ENCODE results near the gene TBC1D3B.
"Not testable (repeated sequence)": the region's sequence is repeated elsewhere in the genome, so short reads cannot be mapped to it uniquely, and the experiment has no call there.

The TBC1D3B gene

GRCh38 chr17:36176536-36176935, at the start of gene TBC1D3B:
TSS of gene TBC1D3B (minus strand) at chr17:36176636. CDS start at chr17:36175050, 1,586 bp downstream.
- H3K27me3 ChIP-seq (ENCODE audit: low read length); H3K9me3 ChIP-seq (ENCODE audit: insufficient read depth, low read length); H3K9ac ChIP-seq (ENCODE audit: low read length); H3F3A ChIP-seq (ENCODE audit: insufficient read depth); H3K36me3 ChIP-seq (ENCODE audit: low read length); H3K4me3 ChIP-seq (ENCODE audit: insufficient read depth, low read length, poor library complexity, severe bottlenecking); H3K9me2 ChIP-seq (replicated peaks; ENCODE audit: insufficient read depth, low read length); H3K27ac ChIP-seq (ENCODE audit: low read depth, low read length); H3K4me2 ChIP-seq (ENCODE audit: low read depth, low read length, poor library complexity, severe bottlenecking); H3K79me2 ChIP-seq (ENCODE audit: insufficient read depth, low read length); H4K20me1 ChIP-seq (ENCODE audit: low read depth, low read length); H2AFZ ChIP-seq (ENCODE audit: low read depth, low read length, severe bottlenecking): not testable (repeated sequence)

- H4K20me1 ChIP-seq (ENCODE audit: low read depth, low read length); H3K27me3 ChIP-seq (ENCODE audit: low read length); H3K9me3 ChIP-seq (ENCODE audit: insufficient read depth, low read length); H2AFZ ChIP-seq (ENCODE audit: low read depth, low read length, severe bottlenecking); H3K27ac ChIP-seq (ENCODE audit: low read depth, low read length); H3K9me2 ChIP-seq (replicated peaks; ENCODE audit: insufficient read depth, low read length); H3K36me3 ChIP-seq (ENCODE audit: low read length); H3K9ac ChIP-seq (ENCODE audit: low read length); H3K79me2 ChIP-seq (ENCODE audit: insufficient read depth, low read length); H3K4me3 ChIP-seq (ENCODE audit: insufficient read depth, low read length, poor library complexity, severe bottlenecking); H3F3A ChIP-seq (ENCODE audit: insufficient read depth); H3K4me2 ChIP-seq (ENCODE audit: low read depth, low read length, poor library complexity, severe bottlenecking): not testable (repeated sequence)
These were observed 46.5 kb upstream of the TBC1D3B start for GRCh38 chr17:36222967-36223366.

GRCh38 chr17:36221581-36222100, 45.2 kb upstream of the TBC1D3B start:
- H3K4me3 ChIP-seq (ENCODE audit: insufficient read depth, low read length, poor library complexity, severe bottlenecking); H3K27ac ChIP-seq (ENCODE audit: low read depth, low read length); H3K9me3 ChIP-seq (ENCODE audit: insufficient read depth, low read length); H3K9ac ChIP-seq (ENCODE audit: low read length); H3K4me2 ChIP-seq (ENCODE audit: low read depth, low read length, poor library complexity, severe bottlenecking); H4K20me1 ChIP-seq (ENCODE audit: low read depth, low read length); H2AFZ ChIP-seq (ENCODE audit: low read depth, low read length, severe bottlenecking); H3K36me3 ChIP-seq (ENCODE audit: low read length); H3F3A ChIP-seq (ENCODE audit: insufficient read depth); H3K9me2 ChIP-seq (replicated peaks; ENCODE audit: insufficient read depth, low read length); H3K27me3 ChIP-seq (ENCODE audit: low read length); H3K79me2 ChIP-seq (ENCODE audit: insufficient read depth, low read length): not testable (repeated sequence)

GRCh38 chr17:36220737-36221580, 44.5 kb upstream of the TBC1D3B start:
- H3K36me3 ChIP-seq (ENCODE audit: low read length); H3F3A ChIP-seq (ENCODE audit: insufficient read depth); H3K9me3 ChIP-seq (ENCODE audit: insufficient read depth, low read length); H3K27me3 ChIP-seq (ENCODE audit: low read length); H3K79me2 ChIP-seq (ENCODE audit: insufficient read depth, low read length); H3K4me3 ChIP-seq (ENCODE audit: insufficient read depth, low read length, poor library complexity, severe bottlenecking); H3K9me2 ChIP-seq (replicated peaks; ENCODE audit: insufficient read depth, low read length); H4K20me1 ChIP-seq (ENCODE audit: low read depth, low read length); H2AFZ ChIP-seq (ENCODE audit: low read depth, low read length, severe bottlenecking); H3K9ac ChIP-seq (ENCODE audit: low read length); H3K4me2 ChIP-seq (ENCODE audit: low read depth, low read length, poor library complexity, severe bottlenecking); H3K27ac ChIP-seq (ENCODE audit: low read depth, low read length): not testable (repeated sequence)

- not testable (repeated sequence) for H3K9me2 ChIP-seq (replicated peaks; ENCODE audit: insufficient read depth, low read length); H3K79me2 ChIP-seq (ENCODE audit: insufficient read depth, low read length); H2AFZ ChIP-seq (ENCODE audit: low read depth, low read length, severe bottlenecking); H3K9me3 ChIP-seq (ENCODE audit: insufficient read depth, low read length); H3K27me3 ChIP-seq (ENCODE audit: low read length); H3F3A ChIP-seq (ENCODE audit: insufficient read depth); H4K20me1 ChIP-seq (ENCODE audit: low read depth, low read length); H3K36me3 ChIP-seq (ENCODE audit: low read length); H3K4me3 ChIP-seq (ENCODE audit: insufficient read depth, low read length, poor library complexity, severe bottlenecking); H3K4me2 ChIP-seq (ENCODE audit: low read depth, low read length, poor library complexity, severe bottlenecking); H3K27ac ChIP-seq (ENCODE audit: low read depth, low read length); H3K9ac ChIP-seq (ENCODE audit: low read length)
These were observed 43.1 kb upstream of the TBC1D3B start for GRCh38 chr17:36219556-36219955.

DNA sequence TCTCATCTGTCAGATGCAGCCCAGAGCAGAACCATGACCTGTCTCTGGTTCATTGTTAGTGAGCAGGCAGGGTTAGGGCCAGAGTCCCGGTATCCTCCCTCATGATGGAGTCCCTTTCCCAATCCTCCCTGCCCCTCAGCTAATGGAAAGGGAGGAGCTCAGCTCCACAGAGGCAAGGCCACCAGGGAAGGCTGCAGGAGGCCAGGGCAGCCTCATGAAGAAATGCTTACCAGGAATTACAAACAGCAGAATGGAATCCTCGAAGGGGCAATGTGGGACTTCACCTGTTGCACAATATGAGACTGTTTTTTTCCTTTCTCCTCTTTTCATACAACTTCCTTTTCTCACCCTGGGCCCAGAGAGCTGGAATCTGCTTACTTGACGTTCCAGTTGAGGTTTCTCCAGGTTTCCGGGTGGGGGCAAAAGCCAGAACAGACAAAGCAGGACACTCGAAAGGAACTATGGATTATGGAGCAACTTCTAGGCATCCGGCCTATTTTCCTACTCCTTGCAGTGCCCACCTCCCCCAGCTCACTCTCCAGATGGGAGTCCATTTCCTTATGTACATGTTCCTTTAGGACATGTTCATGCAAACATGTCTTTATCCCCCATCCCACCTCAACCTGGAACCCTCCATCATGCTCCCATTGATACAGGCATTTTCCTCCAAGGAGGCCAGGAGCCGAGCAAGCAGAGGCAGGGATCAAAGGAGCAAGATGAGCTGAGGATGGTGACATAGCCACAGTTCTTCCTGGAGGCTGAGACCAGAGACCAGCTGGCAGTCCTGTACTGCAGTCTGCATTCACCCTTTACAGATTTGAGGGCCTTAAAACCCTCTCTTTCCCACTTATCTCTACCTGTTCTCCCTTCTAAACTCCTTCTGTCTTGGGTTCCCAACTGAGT, 39.2 kb upstream of the TBC1D3B start:
- not testable (repeated sequence) for H3K27ac ChIP-seq (ENCODE audit: low read depth, low read length); H3K36me3 ChIP-seq (ENCODE audit: low read length); H3K9me2 ChIP-seq (replicated peaks; ENCODE audit: insufficient read depth, low read length); H3K9me3 ChIP-seq (ENCODE audit: insufficient read depth, low read length); H2AFZ ChIP-seq (ENCODE audit: low read depth, low read length, severe bottlenecking); H3K79me2 ChIP-seq (ENCODE audit: insufficient read depth, low read length); H3F3A ChIP-seq (ENCODE audit: insufficient read depth); H3K4me2 ChIP-seq (ENCODE audit: low read depth, low read length, poor library complexity, severe bottlenecking); H3K9ac ChIP-seq (ENCODE audit: low read length); H3K27me3 ChIP-seq (ENCODE audit: low read length); H3K4me3 ChIP-seq (ENCODE audit: insufficient read depth, low read length, poor library complexity, severe bottlenecking); H4K20me1 ChIP-seq (ENCODE audit: low read depth, low read length)

All from SU-DHL-6 (cell line).